Pancreas (tissue), 10 donors: ENCODE data around the gene NHP2. TPM values are rescaled to one million over a fixed set of nuclear protein-coding genes. Genes with fewer than 3 reads are reported as not detected.

Source experiments
- ATAC-seq, 4 donors: fragments of 200-7000 bp; cut with Tn5 transposase; one replicate each; pipeline versions ENCODE4 v1.8.0 to v1.9.1; 2020; ENCODE audit warnings: mild to moderate bottlenecking in 4 of 4, moderate library complexity in 4 of 4
- DNase-seq, 6 donors: peaks; one replicate each; pipeline ENCODE4 v3.0.0-alpha.2; 2020
- FAIRE-seq: peaks from 2 replicates; lab custom pipeline; 2012; peaks lifted over from hg19 to GRCh38; lab: Jason Lieb, UNC
- H3K27ac ChIP-seq, 4 donors: fragments of 200-600 bp; sonication (generic); 1 replicate in 3 of 4; 2 replicates in 1 of 4; pipeline versions ENCODE4 v1.5.0 to v1.8.0; 2020
- H3K27me3 ChIP-seq, 4 donors: fragments of 200-600 bp; one replicate each; pipeline ENCODE4 v1.8.0; 2021
- H3K36me3 ChIP-seq, 3 donors: fragments of 200-600 bp; sonication (generic) in 1 of 3; one replicate each; pipeline versions ENCODE4 v1.5.0 to v1.8.0; 2020 to 2021
- H3K4me1 ChIP-seq, 3 donors: fragments of 200-600 bp; one replicate each; pipeline ENCODE4 v1.8.0; 2021
- H3K4me3 ChIP-seq, 4 donors: fragments of 200-600 bp; sonication (generic) in 2 of 4; one replicate each; pipeline versions ENCODE4 v1.5.0 to v1.8.0; 2020 to 2021
- H3K9me3 ChIP-seq, 4 donors: fragments of 200-600 bp; one replicate each; pipeline ENCODE4 v1.8.0; 2021
- CTCF ChIP-seq, 4 donors: fragments of 200-600 bp; sonication (generic) in 3 of 4; IDR thresholded peaks; one replicate each; pipeline versions ENCODE4 v1.5.0 to v1.8.0; 2021; ENCODE audit warnings: antibody characterized with exemption in 4 of 4
- WGBS, 2 donors: extraction: QIAGEN DNeasy Blood & Tissue Kit; methylation state at CpG; one replicate each; pipeline ENCODE4 v1.1.7; 2013; 5-methylcytosine and 5-hydroxymethylcytosine counted together
- intact Hi-C, 3 donors: fragments of 100-400 bp; cut with DNase I; formaldehyde crosslinking; loops; one replicate each; pipeline versions ENCODE4 v1.11.1 to v1.14.2; 2022
- polyA plus RNA-seq, 2 donors: library from polyadenylated mRNA; stranded (reverse); fragments of 200-250 nt; gene quantifications; one replicate each; pipeline ENCODE4 v1.2.3, GENCODE V29; 2013
- total RNA-seq, 6 donors: library from RNA; stranded (reverse); fragmentation: NEBNext Ultra II Directional in 4 of 6; extraction: Animal tissue kit (Norgen Biotek cat#: 25700) in 4 of 6; gene quantifications; one replicate each; pipeline versions ENCODE4 v1.2.1 to v1.2.4, GENCODE V29; 2021 to 2023
- donor health status: healthy with polysubstance abuse.
- donor health status: DM: no; HTN: no; CAD: no; lungs with moderate emphysema.
- donor health status: DM: no; HTN: no; CAD: no.
- donor health status: control.
- donor health status: control.
- donor health status: Bipolar disorder and iron deficiency.
- donor health status: DM: yes; HTN: yes; CAD: no.
- donor health status: DM: no; HTN: no; CAD: no.
- donor health status: DM: no; HTN: no; CAD: no.
- donor health status: DM: yes; HTN: yes; CAD: no.

The NHP2 gene
- 10 to 100 TPM; 34.6 to 65.6 (median 53.9) TPM for total RNA-seq
- polyA plus RNA-seq, result 10 to 100 TPM; 50.7 to 84.7 TPM

- Histone ChIP-seq H3K4me3 (peak within 1 kb of the TSS; percentile 68 to 79 (median 74)), H3K36me3 (peaks cover 0 to 15% (median 6%) of the 10 kb centered on the region in 3 donors), H3K27ac (peak within 1 kb of the TSS in 1 of 4 donors; percentile 21), H3K27me3 (no peaks in the 10 kb centered on the region), H3K4me1 (peaks cover 0 to 12% (median 4%) of the 10 kb centered on the region in 3 donors), H3K9me3 (no peaks in the 10 kb centered on the region)
- DNase-seq (peak; percentile 97 to 100 (median 98)), FAIRE-seq (peak; percentile 97), ATAC-seq (peak; percentile 99)
- 2% methylated on average over 66 to 68 of the region's 68 CpGs for whole genome bisulfite sequencing, 2 donors
- intact Hi-C loops, result loop anchor here in 1 of 3 donors (10.0 kb wide), 1 partner anchor 79 kb away; no protein-coding TSS in a partner anchor
- TF ChIP-seq CTCF (IDR thresholded peaks at IDR 0.05), result no peak
Measured at GRCh38 chr5:178153530-178154340, at the start of gene NHP2. NHP2 (minus strand) TSS chr5:178153885; CDS start chr5:178153817, 68 bp downstream.

GRCh38 chr5:178202541-178202940 lies 48.9 kb upstream of the NHP2 start:
- FAIRE-seq, result no peak
- Histone ChIP-seq H3K27me3 (no peaks in the 10 kb centered on the region), H3K27ac (no peak overlapping the region), H3K9me3 (no peaks in the 10 kb centered on the region), H3K4me1 (peaks cover 6 to 20% (median 14%) of the 10 kb centered on the region in 3 donors), H3K4me3 (no peak overlapping the region), H3K36me3 (peaks cover 0 to 5% (median 0%) of the 10 kb centered on the region in 3 donors)
- no peak for ATAC-seq
- DNase-seq, result no peak
- WGBS, 2 donors, result 88 to 93% methylated on average over 10 of the region's 10 CpGs
- intact Hi-C loops, result no loop called here
- no peak for TF ChIP-seq CTCF (IDR thresholded peaks at IDR 0.05)

GRCh38 chr5:178201927-178202235 lies 48.2 kb upstream of the NHP2 start:
- intact Hi-C loops, result no loop called here

GRCh38 chr5:178201221-178201926 lies 47.7 kb upstream of the NHP2 start:
- FAIRE-seq, result no peak
- peaks cover 6 to 8% (median 6%) of the 10 kb centered on the region in 3 donors for H3K4me1 ChIP-seq

More at GRCh38 chr5:178201927-178202235, 48.2 kb upstream of the NHP2 start:
- DNase-seq, result no peak
- no peak for FAIRE-seq
- TF ChIP-seq CTCF (IDR thresholded peaks at IDR 0.05), result no peak
- peaks cover 0 to 4% (median 0%) of the 10 kb centered on the region in 3 donors for H3K36me3 ChIP-seq
- H3K27me3 ChIP-seq, result no peaks in the 10 kb centered on the region
- no peaks in the 10 kb centered on the region for H3K9me3 ChIP-seq
- H3K4me1 ChIP-seq, result peaks cover 6 to 14% (median 11%) of the 10 kb centered on the region in 3 donors
- no peak overlapping the region for H3K4me3 ChIP-seq
- no peak for ATAC-seq
- 24 to 36% methylated on average over 2 of the region's 2 CpGs for WGBS, 2 donors
- no peak overlapping the region for H3K27ac ChIP-seq

More at GRCh38 chr5:178201221-178201926, 47.7 kb upstream of the NHP2 start:
- no peaks in the 10 kb centered on the region for H3K27me3 ChIP-seq
- H3K36me3 ChIP-seq, result no peaks in the 10 kb centered on the region
- 83 to 89% methylated on average over 14 of the region's 14 CpGs for WGBS, 2 donors
- no peak for DNase-seq
- ATAC-seq, result no peak
- TF ChIP-seq CTCF (IDR thresholded peaks at IDR 0.05), result no peak
- intact Hi-C loops, result no loop called here
- H3K9me3 ChIP-seq, result no peaks in the 10 kb centered on the region
- no peak overlapping the region for H3K27ac ChIP-seq
- H3K4me3 ChIP-seq, result no peak overlapping the region
